Measurements from ENCODE around the gene VPS13A. TPM values are rescaled to one million over a fixed set of nuclear protein-coding genes. Genes with fewer than 3 reads are reported as not detected.

The VPS13A gene
- total RNA-seq = 35.2 and 35.6 TPM in 2 replicates

GRCh38 chr9:77177143-77177893 lies at the start of gene VPS13A:
Gene VPS13A, plus strand, starts transcription at chr9:77177534. Its CDS starts 171 bp downstream, at chr9:77177705.
- peak; percentile 94 for DNase-seq

- DNase-seq = no peak
Observed at GRCh38 chr9:77128125-77128789, 49.1 kb upstream of the VPS13A start.

DNA sequence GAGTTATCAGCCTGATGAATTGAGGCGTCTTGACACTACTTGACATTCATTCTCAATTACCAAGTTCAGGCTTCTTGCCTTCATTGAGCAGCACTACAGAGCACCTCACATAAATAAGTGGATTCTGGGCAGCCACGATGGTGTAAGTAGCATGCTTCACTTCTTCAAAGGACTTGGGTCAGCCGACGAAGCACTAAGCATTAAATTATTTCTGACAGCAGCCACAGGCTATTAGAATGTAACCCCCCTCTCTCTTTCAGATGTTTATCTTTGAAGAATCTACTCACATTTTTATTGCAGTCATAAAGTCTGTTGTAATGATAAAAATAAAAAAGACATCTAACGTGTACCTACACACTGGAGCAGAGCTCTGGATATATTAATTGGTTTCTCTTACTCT lies 45.9 kb upstream of the VPS13A start:
- DNase-seq = no peak

GRCh38 chr9:77133011-77133410 lies 44.3 kb upstream of the VPS13A start:
- DNase-seq = no peak

- no peak for DNase-seq
Observed at GRCh38 chr9:77142366-77142765, 35.0 kb upstream of the VPS13A start.

DNA sequence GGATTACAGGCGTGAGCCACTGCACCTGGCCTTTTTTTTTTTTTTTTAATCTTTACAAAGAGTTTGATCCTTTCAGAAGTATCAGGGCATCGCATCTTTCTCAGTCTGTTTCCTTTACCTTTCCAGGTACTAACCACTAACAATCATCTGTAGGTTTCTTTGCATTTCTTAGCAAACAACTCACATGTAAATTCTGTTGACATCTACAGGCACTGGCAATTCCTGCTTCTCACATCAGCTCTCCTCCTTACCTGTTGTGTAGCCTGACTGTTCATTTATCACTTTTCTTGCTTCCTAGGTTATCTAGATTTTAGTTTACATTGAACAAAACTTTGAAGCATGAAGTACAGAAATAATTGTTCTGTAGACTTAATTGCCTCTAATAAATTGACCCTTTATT lies 27.5 kb upstream of the VPS13A start:
- no peak for DNase-seq

DNA sequence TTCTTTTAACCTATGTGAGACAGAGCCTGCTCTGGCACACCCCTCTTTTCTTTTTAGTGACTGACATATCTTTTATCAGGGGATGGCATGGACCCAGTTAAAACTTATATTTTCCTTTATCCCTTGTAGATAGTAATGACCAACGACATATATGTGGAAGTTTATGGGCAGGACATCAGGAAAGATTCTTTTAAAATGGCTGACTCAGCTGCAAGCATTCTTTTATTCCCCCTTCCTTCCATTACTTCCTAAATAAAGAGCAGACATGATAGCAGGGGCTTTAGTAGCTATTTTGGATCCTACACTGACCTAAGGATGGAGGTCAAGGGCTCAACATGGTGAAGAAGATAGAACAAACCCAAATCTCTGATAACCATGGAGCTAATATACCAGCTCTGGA lies 25.0 kb upstream of the VPS13A start:
- no peak for DNase-seq

DNA sequence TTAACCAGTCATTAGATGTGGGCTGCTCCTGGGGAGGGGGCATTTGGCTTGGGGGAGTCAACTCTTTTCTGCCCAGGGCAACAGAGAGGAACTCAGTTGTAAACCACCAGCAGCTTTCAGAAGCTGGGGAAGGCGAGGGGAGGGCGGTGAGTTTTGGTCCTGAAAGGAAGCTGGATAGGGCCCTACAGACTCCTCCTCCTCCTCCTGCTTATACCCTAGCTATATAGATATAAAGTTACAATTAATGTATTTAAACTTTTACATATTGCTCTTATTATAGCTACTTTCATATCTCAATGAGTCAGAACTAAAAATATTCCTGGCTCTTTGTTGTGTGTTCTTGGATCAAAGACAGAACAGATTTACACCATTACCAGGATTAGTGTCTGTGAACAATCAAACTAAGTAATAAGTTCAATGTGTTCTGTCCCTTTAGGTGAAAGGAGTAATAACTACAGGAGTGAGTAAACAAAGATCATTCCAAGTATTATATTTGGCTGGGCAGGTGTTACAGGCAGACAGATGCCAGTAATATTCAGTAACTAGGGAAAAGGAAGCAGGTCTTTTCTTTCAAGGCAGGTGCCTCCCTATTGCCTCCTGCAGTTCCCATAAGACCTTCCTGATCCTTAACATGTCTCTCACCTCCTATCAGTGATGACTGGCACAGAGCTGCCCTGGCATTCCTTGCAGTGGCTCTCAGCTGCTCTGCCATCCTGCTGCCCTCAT lies 20.5 kb upstream of the VPS13A start:
- peak; percentile 32 for DNase-seq

- DNase-seq = peak; percentile 92
Observed at GRCh38 chr9:77158772-77159513, 18.4 kb upstream of the VPS13A start.

GRCh38 chr9:77161191-77161590 lies 16.1 kb upstream of the VPS13A start:
- DNase-seq = no peak

- DNase-seq = no peak
Observed at GRCh38 chr9:77161966-77162365, 15.4 kb upstream of the VPS13A start.

- no peak for DNase-seq
Observed at GRCh38 chr9:77162366-77162765, 15.0 kb upstream of the VPS13A start.

- peak; percentile 72 for DNase-seq
Observed at GRCh38 chr9:77163884-77164283, 13.4 kb upstream of the VPS13A start.

DNA sequence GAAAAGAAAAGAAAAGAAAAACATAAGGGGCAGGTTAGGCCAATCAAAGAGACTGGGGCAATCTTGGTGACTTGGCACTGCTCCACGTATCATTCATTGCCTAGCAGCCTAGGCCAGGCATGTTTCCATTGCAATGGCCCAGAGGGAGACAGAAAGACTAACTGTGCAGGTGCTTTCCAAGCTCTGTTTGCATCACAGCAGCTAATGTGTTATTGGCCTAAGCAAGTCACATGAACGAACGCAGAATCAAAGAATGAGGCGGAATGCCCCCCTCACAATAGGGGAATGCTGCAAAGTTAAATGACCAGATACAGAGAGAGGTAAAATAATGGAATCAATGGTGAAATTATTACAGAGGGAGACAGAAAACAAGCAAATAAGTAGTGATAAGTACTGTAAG lies 11.1 kb upstream of the VPS13A start:
- DNase-seq = no peak

- no peak for DNase-seq
Observed at GRCh38 chr9:77170991-77171699, 6.2 kb upstream of the VPS13A start.

GRCh38 chr9:77175151-77175550 lies 2.2 kb upstream of the VPS13A start:
- DNase-seq = no peak

DNA sequence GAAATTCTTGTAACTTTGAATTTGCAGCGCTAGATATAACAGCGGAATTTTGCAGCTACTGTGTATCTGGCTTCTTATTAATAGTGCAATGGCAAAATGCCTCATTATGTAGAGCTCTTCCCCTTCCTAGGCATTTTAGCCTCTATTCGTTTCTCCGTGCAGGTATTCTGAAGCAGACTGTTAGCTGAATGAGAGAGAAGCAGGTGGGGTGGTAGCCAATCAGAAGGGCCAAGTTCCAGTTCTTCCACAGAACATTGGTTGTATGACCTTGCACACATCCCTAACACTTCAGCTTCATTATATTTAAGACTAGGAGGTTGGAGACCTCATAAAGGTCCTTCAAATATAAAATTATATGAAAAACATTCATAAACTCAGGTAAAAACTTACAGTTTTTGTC lies 1.2 kb upstream of the VPS13A start:
- no peak for DNase-seq

- DNase-seq = no peak
Observed at GRCh38 chr9:77176686-77177142, 620 bp upstream of the VPS13A start.

DNA sequence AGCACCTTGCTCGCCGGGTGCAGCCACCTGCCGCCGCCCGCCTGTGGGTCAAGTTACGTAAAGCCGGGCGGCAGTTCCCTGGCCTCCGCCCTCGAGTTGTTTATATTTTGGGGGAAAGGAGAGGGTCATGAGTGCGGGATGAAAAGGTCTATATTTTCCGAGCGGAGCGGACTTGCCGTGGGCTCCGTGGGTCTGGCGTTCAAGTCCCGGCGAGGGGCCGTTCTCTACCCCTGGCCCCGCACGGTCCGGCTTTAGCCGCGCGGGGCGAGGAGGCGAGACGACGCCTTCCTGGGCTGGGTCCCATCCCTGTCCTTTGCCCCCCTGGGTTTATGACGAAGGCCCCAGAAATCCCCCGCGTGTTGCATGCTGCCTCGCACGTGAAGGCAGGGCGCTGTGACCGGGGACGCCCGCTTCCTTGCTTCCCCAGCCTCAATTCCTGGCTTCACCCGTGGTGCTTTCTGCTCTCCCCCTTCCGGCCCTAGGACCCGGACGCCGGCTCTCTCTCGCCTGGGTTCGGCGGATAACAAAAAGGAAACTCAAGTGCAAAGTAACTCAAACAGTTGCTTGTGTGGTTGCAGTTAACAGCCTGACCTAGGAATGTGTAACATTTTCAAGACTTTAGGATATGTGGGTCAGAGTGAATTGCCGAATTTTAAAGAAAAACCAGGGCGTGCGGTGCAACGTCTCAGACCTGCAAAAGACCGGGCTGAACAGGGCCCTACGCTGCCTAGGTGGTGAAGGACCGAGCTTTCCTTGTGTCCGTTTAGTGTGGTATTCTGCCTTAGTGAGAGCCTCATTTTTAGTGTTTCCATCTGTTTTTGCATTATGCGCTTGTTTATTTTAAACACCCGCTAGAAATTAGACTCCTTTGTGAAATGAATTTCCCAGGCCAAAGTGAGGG lies 810 bp downstream of the VPS13A start:
- DNase-seq = peak; percentile 44

DNA sequence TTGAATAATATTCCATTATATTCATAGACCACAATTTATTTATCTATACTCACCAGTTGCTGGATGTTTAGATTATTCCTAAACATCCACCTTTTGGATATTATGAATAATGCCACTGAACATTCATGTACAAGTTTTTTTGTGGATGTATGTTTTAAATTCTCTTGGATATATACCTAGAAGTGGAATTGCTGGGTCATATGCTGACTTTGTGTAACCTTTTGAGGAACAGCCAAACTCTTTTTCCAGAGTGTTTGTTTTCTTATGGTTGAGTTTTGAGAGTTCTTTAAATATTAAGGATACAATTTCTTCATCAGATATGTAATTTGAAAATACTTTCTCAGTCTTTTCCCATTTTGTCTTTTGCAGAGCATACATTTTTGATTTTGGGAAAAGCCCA lies 2.7 kb downstream of the VPS13A start:
- DNase-seq = no peak

DNA sequence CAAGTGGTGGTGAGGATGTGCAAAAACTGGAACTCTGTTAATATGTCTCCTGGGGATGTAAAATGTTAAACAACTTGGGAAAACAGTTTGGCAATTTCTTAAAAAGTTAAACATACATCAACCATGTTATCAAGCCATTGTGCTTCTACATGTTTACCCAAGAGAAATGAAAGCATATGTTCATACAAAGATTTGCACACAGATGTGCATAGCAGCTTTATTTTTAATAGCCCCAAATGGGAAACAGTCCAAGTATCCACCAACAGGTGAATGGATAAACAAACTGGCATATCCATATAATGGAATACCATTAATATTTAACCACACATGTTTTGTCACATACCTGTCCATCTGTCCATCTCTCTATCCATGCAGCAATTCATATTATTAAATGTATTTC lies 6.2 kb downstream of the VPS13A start:
- DNase-seq = no peak

Measured in dermis blood vessel endothelial cell (primary cell).